PC-9 (cell line): ENCODE results near the gene GAST.

ENCODE experiments used
- CTCF ChIP-seq: fragments of 200-600 bp; sonication (generic); conservative IDR thresholded peaks from 2 replicates; pipeline ENCODE4 v1.6.1; 2017; ENCODE audit warnings: mixed run types, antibody characterized with exemption, mild to moderate bottlenecking, moderate library complexity
- EZH2 ChIP-seq: fragments of 200-600 bp; sonication (generic); IDR thresholded peaks from 2 replicates; pipeline ENCODE4 v1.8.0; 2017; ENCODE audit warnings: antibody characterized with exemption, low read depth

DNA sequence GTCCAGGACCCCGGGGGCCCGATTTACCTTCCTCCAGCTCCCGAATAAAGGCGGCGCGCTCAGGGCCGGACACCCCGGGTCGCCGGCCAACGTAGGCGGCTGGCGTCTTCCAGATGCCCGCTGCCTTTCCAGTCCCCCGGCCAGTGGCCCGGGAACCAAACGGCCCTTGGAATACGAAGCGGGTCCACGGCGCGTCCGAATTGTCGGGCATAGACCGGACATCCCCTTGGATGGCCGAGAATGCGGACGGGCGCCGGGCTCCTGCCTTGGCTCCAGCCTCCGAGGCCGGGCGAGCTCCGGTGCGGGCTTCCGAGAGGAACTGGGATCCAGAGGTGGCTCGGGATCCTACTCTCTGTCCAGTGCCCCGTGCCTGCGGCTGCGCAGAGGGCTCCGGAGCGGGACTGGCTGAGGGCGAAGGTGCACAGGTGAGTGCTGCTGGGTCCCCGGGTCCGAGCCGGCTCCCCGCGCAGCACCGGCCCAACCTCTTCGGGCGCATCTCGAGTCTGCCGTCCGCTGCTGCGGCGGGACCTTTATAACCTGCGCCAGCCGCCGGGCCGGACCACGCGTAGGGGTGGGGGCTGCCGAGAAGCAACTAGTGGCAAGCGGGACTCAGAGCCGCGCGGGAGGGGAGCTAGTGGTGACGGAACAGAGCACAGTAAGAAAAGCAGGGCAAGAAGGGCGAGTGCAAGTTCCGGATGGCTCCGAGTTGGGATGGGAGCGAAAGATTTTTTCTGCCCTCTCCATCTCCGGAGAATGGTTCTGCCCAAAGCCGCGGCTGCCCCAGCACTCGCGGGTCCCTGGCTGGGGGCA, 22.2 kb downstream of the GAST start, which contains the start of gene HAP1:
- TF ChIP-seq EZH2, result peak; percentile 76; the same call in 1 of the 2 replicates
- TF ChIP-seq CTCF, result no peak
